Ishikawa (cell line): ENCODE results near the gene FOXC2.

Source experiments
- CEBPB ChIP-seq: IDR thresholded peaks from 2 replicates; pipeline ENCODE4 v1.6.1; 2012
- CREB1 ChIP-seq: IDR thresholded peaks from 2 replicates; pipeline ENCODE4 v1.6.1; 2012; ENCODE audit warnings: low read depth
- EGR1 ChIP-seq: IDR thresholded peaks from 2 replicates; pipeline ENCODE4 v1.6.1; 2012
- EP300 ChIP-seq: IDR thresholded peaks from 2 replicates; pipeline ENCODE4 v1.6.1; 2012; ENCODE audit warnings: borderline replicate concordance
- FOXM1 ChIP-seq: IDR thresholded peaks from 2 replicates; pipeline ENCODE4 v1.6.1; 2012; ENCODE audit warnings: low read depth, borderline replicate concordance
- NFIC ChIP-seq: IDR thresholded peaks from 2 replicates; pipeline ENCODE4 v1.6.1; 2012
- RAD21 ChIP-seq: IDR thresholded peaks from 2 replicates; pipeline ENCODE4 v1.6.1; 2012; ENCODE audit warnings: low read depth
- TAF1 ChIP-seq: IDR thresholded peaks from 2 replicates; pipeline ENCODE4 v1.6.1; 2012; ENCODE audit warnings: low read depth, mild to moderate bottlenecking
- TCF12 ChIP-seq: IDR thresholded peaks from 2 replicates; pipeline ENCODE4 v1.6.1; 2012; ENCODE audit warnings: low read depth
- TEAD4 ChIP-seq: IDR thresholded peaks from 2 replicates; pipeline ENCODE4 v1.6.1; 2012
- YY1 ChIP-seq: IDR thresholded peaks from 2 replicates; pipeline ENCODE4 v1.6.1; 2012; ENCODE audit warnings: low read depth
- ZBTB7A ChIP-seq: IDR thresholded peaks from 2 replicates; pipeline ENCODE4 v1.6.1; 2012; ENCODE audit warnings: low read depth
- TF ChIP-seq, protein P1 (sequence below): IDR thresholded peaks from 2 replicates; pipeline ENCODE4 v1.6.1; 2012; ENCODE audit warnings: low read depth, mild to moderate bottlenecking
- TF ChIP-seq, protein P2 (sequence below): IDR thresholded peaks from 2 replicates; pipeline ENCODE4 v1.6.1; 2012
- TF ChIP-seq, protein P3 (sequence below): IDR thresholded peaks from 2 replicates; pipeline ENCODE4 v1.6.1; 2012

Gene FOXC2

DNA sequence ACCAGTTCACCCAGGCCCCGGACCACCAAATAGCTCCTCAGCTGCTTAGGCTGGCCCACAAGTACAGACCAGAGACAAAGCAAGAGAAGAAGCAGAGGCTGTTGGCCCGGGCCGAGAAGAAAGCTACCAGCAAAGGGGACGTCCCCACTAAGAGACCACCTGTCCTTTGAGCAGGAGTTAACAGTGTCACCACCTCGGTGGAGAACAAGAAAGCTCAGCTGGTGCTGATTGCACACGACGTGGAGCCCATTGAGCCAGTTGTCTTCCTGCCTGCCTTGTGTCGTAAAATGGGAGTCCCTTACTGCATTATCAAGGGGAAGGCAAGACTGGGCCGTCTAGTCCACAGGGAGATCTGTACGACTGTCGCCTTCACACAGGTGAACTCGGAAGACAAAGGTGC is 40.9 kb upstream of the FOXC2 start:
- TF ChIP-seq FOXM1 (no peak), YY1 (no peak), TAF1 (no peak), RAD21 (no peak), CEBPB (no peak), EGR1 (no peak), EP300 (no peak), TCF12 (no peak), NFIC (no peak), ZBTB7A (no peak), TEAD4 (no peak), CREB1 (no peak)
- TF ChIP-seq, protein P1, sequence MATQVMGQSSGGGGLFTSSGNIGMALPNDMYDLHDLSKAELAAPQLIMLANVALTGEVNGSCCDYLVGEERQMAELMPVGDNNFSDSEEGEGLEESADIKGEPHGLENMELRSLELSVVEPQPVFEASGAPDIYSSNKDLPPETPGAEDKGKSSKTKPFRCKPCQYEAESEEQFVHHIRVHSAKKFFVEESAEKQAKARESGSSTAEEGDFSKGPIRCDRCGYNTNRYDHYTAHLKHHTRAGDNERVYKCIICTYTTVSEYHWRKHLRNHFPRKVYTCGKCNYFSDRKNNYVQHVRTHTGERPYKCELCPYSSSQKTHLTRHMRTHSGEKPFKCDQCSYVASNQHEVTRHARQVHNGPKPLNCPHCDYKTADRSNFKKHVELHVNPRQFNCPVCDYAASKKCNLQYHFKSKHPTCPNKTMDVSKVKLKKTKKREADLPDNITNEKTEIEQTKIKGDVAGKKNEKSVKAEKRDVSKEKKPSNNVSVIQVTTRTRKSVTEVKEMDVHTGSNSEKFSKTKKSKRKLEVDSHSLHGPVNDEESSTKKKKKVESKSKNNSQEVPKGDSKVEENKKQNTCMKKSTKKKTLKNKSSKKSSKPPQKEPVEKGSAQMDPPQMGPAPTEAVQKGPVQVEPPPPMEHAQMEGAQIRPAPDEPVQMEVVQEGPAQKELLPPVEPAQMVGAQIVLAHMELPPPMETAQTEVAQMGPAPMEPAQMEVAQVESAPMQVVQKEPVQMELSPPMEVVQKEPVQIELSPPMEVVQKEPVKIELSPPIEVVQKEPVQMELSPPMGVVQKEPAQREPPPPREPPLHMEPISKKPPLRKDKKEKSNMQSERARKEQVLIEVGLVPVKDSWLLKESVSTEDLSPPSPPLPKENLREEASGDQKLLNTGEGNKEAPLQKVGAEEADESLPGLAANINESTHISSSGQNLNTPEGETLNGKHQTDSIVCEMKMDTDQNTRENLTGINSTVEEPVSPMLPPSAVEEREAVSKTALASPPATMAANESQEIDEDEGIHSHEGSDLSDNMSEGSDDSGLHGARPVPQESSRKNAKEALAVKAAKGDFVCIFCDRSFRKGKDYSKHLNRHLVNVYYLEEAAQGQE, result no peak
- TF ChIP-seq, protein P2, sequence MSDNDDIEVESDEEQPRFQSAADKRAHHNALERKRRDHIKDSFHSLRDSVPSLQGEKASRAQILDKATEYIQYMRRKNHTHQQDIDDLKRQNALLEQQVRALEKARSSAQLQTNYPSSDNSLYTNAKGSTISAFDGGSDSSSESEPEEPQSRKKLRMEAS, result no peak
- TF ChIP-seq, protein P3, sequence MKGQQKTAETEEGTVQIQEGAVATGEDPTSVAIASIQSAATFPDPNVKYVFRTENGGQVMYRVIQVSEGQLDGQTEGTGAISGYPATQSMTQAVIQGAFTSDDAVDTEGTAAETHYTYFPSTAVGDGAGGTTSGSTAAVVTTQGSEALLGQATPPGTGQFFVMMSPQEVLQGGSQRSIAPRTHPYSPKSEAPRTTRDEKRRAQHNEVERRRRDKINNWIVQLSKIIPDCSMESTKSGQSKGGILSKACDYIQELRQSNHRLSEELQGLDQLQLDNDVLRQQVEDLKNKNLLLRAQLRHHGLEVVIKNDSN, result no peak

GRCh38 chr16:86527366-86527765 is 39.3 kb upstream of the FOXC2 start:
- TF ChIP-seq TAF1, result no peak
- no peak for TF ChIP-seq RAD21
- TF ChIP-seq, protein P1, result no peak
- no peak for TF ChIP-seq ZBTB7A
- TF ChIP-seq TCF12, result no peak
- no peak for TF ChIP-seq EGR1
- TF ChIP-seq CREB1, result no peak
- TF ChIP-seq CEBPB, result no peak
- TF ChIP-seq, protein P3, result no peak
- no peak for TF ChIP-seq FOXM1
- no peak for TF ChIP-seq YY1
- no peak for TF ChIP-seq NFIC
- TF ChIP-seq, protein P2, result no peak
- no peak for TF ChIP-seq EP300
- TF ChIP-seq TEAD4, result no peak

DNA sequence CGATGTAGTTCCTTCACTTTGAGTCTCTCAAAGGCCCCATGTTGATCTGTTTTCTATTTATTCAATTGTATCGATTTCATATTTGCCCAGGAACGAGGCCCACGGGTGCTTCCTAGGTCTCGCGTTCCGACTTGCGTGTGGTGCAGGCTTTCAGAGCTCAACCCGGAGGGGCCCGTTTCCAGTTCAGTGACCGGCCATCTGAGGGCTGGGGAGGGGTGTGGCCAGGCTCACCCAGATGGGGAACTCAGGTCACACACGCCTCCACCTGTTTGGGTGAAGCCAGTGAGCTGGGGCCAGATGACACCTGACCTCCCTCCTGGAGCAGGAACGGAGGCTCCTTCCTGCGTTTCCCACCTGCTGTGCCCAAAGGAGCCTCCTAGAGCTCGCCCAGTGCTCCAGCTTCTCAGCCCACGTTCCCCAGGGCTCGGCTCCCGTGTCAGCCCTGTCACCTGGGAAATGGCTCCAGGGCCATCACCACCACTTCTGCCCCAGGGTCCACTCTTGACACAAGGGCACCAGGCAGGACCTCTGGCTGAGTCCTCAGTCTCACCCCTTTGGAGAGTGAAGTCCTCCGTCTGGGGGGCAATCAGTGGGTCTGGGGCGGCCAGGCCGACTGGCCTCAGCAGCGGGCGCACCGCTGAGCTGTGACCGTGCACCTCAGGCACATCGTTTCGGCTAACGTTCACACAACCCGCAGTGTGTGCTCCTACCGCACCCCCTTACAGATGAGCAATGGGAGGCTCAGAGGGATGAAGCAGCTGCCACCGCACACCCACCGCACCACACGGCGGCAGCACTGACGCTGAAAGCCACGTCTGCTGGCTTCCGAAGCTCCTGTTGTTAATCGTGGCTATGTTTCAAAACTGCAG is 38.3 kb upstream of the FOXC2 start:
- TF ChIP-seq EGR1, result no peak
- TF ChIP-seq TCF12, result no peak
- TF ChIP-seq CREB1, result no peak
- TF ChIP-seq YY1, result no peak
- no peak for TF ChIP-seq TAF1
- no peak for TF ChIP-seq EP300
- TF ChIP-seq NFIC, result no peak
- no peak for TF ChIP-seq TEAD4
- TF ChIP-seq CEBPB, result no peak
- TF ChIP-seq, protein P2, result no peak
- TF ChIP-seq, protein P1, result no peak
- no peak for TF ChIP-seq RAD21
